Activated CD4-positive, alpha-beta T cell treated with anti-CD3 and anti-CD28 coated beads, Interleukin-2, amount 50 U/mL, for 4 hours (primary cell): Measurements from ENCODE around the gene PLPP7.
"Not testable (repeated sequence)": the region's sequence is repeated elsewhere in the genome, so short reads cannot be mapped to it uniquely, and the experiment has no call there.

Experiments used
- DNase-seq, 2 experiments: peaks; one replicate each; pipeline ENCODE4 v3.0.0-alpha.2; 2020

Gene PLPP7

DNA sequence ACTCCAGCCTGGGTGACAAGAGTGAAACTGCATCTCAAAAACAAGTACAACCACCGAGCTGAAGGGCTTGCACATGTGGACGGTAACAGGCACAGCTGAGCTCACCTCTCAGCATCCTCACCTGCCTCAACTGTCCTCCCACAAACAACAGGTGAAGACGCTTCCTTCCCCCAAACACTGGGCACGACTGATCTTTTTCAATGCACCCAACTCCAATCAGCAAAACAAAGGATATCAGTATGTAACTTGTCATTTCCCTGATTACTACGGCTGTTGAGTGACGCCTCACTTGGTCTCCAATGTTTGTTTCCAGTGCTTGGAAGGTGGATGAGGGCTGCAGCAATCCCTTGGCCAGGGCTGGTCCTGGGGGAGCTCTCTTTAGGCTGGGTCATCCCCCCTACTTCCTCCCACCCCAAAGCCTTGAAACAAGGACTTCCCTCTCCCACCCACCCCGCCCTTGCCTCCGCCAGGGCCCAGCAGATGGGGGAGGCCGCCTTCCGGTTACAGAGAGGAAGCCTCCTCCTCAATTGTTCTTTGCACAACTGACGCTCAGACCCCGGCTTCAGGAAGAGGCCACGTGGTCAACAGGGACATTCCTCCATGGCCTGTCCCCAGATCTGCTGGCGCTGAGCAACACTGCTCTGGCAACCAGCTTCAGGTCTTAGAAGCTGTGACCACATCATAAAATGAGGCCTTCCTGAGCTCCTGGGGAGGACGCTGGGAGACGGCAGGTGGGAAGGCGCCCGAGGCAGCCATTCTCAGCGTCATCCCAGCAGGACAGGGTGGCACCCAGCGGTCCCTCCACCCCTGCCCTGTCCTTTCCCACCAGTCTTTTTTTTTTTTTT is 19.1 kb upstream of the PLPP7 start:
- DNase-seq = no peak

DNA sequence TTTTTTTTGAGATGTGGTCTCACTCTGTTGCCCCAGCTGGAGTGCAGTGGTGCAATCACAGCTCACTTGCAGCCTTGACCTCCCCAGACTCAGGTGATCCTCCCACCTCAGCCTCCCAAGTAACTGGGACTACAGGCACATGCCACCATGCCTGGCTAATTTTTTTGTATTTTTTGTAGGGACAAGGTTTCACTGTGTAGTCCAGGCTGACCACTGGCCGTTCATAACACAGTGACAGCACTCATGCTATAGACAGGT is 18.6 kb upstream of the PLPP7 start:
- not testable (repeated sequence) for DNase-seq

DNA sequence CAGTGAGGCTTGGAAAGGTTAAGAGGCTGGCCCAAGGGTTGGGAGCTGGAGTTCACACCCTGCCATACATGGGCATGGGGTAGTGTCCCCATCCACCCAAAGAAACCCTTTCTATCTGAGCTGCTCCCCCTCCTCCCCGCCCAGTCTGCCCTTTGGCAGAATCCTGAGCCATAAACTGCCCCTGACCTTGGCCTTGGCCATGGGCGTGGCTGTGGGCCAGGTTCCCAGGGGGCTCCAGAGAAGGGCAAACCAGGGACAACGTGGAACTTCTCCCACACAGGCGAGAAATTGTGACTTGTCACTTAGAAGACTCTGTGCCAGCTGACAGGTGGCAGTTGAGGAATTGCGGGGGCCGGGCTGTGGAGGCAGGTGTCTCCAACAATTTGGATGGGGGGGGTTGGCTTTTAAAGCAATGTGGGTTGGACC is 18.0 kb upstream of the PLPP7 start:
- no peak for DNase-seq

DNA sequence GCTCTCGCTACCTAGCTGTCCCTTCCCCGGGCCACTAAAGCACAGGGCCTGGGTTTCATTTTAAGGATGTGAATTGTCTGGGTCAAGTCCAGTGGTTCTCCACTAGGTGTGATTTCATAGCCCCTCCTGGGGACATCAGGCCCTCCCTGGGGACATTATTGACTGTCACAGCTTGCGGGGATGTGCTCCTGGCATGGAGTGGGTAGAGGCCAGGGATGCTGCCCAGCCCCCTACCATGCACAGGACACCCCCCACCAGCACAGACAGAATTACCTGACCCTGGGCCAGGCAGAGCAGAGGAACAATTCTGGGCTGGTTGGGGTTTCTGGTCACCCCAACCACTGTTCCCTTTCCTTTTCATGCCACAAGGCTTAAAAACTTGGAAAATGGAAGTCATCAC is 17.3 kb upstream of the PLPP7 start:
- no peak for DNase-seq

DNA sequence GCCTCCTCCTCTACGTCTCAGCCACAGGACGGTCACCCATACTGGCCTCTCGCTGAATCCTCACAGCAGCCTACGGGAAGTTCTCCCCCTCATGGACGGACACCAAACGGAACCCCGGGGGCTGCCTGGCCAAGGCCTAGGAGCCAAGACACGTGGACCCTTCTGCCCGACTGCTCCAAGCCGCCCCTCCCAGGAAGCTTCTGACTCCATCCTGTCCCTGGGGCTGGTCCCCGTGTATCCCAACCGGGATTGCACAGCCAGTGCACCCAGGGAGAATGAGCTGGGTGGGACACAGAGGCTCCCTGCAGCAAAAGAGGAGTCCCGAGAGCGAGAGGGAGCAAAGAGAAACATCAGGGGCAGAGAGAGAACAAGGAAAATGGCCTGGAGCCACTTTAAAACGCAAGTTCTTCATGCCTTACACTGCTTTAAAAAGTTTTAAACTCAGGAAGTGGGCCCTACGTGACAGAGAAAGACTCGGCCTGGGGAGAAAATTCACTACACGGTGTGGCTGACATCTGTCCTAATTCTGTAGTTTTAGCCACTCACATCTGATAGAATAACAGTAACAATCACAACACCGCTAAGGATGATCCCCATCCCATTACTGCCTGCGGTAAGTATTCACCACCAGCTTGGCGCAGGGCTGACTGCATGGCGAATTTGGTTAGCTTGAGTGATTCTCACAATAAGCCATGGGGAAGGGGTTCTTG is 16.2 kb upstream of the PLPP7 start:
- no peak for DNase-seq

DNA sequence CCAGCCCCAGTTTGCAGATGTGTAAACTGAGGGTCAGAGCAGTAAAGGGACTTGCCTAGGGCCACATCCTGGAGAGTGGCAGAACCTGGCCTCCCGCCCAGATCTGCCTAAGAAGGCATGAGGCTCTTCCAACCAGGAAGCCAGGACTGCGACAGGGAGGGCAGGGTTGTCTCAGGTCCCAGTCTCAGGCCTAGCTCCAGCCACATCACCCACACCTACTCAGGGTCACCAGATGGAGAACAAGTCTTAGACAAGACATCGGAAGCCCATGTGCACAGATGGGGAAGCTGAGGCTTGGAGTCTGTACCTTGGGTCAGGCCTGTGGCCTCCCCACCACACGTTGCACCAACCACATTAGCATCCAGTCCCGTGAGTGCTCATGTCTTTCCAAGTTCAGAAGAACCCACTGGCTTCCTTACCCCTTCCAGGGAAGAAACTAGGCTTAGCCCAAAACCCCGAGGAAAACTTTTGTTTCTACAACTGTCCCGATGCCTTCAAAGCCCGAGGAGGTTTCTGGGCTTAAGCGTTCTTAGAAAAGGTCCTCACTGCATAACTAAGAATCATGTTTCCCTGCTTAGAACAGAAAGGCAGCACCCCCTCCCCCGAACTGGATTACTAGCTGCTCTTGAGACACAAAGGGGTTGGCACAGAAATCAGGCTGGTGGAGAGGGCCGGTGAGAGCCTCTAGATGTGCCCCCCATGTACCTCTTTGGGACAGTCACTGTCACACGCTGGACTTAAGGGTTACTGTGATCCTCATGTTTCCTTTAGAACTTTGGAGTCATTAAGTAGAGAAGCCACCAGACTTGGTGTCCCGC is 15.5 kb upstream of the PLPP7 start:
- DNase-seq = no peak

DNA sequence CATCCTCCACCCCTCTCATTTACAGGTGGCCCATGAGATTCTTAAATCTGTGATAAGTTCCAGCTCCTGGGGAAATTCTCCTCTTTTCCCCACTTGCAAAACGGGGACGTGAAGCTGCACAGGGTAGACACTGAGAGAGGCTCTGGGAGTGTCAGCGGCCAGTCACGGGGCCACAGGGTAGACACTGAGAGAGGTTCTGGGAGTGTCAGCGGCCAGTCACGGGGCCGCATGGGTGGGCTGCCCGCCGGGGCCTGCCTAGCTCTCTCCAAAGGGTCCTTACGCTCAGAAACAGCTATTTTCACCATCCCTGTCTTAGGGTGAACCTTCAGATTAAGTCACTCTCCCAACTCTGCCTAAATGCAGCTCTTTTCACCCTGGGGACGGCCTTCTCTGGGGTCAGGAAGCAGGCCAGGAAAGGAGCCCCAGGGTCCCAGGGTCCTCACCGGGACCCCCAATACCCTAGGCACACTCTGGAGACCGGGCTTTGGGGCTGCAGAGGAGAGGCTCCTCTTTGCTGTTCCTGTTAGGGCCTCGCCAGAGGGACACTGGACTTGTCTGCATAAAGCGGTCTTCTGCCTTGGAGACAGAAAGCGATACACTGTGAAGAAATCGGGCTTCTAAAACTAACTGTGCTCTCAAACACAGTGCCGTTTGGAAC is 14.7 kb upstream of the PLPP7 start:
- DNase-seq = no peak

DNA sequence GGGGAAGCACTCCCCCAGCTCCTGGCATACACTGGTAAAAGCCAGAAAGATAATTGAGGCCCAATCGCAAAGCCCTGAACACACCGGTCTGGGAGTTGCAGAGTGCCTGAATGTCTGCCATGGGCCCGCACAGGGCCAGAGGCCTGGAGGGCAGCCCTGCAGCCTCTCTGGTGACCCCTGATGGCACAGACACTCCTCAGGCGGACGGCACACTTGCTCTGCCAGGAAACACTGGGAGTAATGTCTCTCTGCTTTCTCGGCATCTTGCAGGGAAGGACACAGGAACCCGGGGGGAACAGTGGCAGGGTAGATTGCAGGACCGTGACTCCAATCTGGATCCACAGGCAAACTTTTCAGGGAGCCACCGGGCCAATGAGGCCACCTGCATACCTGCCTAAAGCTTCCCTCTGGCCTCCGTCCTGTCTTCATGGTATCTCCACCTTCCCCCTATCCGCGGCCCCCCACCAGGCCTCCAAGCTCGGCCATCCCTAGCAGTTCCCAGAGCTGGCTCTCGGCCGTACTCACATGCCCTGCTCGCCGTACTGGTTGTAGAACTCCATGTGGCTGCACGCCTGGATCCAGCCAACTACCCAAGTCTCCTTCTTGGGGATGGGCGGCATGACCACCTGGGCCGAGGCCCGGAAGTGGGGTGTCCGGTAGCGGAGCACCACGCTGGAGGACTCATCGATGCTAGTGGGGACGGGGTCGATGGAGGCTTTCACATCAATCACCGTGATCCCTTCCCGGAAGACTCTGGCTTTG is 14.0 kb upstream of the PLPP7 start:
- no peak for DNase-seq

DNA sequence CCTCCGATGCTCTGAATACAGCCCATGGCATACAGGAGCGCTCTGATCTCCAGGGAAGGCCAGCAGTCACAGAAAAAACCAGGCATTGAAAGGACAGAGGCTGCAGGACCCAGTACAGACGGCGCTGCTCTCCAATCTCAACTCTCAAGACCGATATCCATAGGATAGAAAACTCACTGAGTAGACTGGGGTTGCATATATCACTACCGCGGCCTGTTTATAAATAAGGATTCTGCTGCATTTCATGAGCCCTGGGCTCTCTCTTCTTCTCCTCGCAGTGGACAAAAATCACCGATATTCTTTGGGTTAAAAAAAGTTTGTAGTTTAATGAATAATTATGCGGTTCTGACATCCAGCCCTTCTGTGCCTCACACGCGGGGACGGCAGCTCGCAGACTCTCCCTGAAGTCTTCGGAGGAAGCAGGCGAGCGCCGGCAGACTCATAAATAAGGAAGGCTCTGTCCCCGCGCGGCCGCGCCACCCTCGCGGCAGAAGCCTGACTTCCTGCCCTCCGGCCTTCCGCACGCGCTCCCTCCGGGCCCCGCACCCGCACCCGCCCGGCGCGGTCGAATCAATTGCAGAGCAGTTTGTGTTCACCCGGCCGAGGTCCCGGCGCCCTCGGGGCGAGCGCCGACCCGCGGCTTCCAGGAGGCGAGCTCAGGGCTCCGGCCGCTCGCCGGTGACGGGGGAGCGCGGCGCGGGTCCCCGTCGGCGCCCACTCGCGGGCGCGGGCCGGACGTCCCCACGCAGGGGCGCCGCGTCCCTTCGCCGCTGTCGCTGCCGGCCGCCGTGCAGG is 13.2 kb upstream of the PLPP7 start, which contains the start of gene FAM78A:
Gene FAM78A, minus strand, starts transcription at position 417 of the 795 bp plus-strand sequence. Its CDS starts 331 bp downstream, at position 86.
- no peak for DNase-seq

DNA sequence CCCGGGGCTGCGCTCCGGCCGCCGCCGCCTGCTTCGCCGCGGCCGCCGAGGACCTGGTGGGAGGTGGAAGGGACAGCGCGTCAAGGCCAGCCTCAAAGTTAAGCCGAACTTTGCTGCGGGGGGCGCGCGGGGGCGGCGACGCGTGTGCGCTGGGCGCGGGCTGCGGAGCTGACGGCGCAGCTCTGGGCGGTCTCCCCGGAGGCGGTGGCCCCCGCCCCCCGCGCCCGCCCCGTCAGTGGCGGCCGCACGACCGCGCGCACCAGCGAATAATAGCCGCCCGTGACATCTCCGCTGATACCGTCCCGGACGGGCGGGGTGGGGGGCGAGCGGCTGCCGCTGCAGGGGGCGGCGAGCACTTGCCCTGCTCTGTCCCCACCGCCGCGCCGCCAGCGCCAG is 12.6 kb upstream of the PLPP7 start:
- no peak for DNase-seq

DNA sequence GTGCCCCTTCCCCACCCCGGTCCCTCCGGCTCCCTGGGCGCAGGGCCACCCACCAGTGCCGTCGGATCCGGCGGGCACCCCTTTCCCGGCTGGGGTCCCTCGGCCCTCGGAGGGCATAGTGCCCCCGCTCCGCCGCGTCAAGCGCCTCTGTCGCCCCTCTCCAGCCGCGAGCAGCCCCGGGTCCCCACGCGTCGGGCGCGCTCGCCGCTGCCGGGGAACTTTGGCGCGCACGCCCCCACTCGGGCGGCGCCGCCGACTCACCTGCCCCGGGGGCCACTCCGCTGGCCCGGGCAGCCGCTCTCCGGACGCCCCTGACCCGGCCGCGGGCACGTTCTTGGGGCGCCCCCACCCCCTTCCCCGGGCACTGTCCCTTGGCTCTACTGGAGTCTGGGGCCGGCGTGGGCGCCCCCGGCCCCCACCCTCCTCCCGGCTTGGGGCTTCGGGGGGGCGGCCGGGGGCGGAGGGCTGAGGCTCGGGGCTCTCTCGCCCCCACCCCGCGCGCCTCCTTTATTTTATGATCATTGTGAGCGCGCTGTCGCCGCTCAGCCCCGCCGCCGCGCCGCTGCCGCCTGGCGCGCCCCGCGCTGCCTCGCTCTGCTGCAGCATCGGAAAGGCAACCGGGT is 12.1 kb upstream of the PLPP7 start:
- no peak for DNase-seq

DNA sequence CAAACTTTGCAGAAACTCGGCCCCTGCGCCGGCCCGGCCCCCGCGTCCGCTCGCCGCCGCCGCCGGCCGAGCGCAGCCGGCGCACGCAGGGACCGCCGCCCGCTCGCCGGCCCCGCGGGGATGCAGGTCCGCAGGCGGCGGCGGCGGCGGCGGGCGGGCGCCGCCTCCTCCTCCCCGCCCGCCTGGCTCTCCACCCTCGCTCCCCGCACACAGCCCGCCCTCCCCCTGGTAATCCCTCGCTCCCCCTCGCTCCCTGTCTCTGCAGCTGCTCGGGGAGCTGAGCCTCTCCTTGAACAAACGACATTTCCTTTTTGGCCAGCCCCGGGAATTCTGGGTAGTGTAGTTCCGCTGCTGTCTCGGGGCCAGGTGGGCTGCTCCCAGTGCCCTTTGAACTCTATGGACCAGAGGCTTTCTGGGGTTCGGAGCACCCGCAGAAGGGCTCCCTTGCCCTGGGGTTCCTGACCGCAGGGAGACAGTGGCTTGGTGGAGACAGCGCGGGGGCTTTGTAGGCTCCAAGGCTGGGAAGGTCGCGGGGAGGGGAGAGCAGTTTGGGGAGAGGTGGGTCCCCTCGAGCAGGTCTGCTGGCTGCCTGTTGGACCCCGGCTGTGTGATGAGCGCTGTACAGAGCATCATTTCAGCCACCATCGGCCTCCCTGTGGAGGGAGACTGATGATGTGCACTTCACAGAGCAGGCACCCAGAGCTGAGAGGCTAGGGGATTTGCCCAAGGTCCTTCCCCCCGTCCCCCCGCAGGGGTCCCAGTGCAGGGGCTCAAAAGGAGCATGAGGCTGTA is 11.4 kb upstream of the PLPP7 start:
- peak; percentile 69 to 70 for DNase-seq

DNA sequence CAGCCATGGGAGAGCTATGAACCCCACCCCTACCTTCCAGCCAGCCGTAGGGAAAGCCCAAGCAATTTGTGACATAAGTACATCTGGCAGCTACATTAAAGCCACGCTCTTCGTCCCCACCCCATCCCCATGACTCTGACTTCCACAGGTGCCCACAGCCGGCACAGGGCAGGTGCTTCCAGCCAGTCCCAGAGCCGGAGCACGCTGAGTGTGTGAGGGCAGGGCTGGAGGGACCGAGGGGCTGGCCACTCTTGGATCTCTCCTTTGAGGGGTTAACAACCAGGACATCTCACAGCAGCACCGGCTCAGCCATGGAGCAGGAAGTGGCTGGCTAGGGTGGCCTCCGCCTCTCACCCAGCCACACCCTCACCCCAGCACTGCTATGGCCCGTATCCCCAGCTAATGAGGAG is 10.8 kb upstream of the PLPP7 start:
- DNase-seq = no peak

DNA sequence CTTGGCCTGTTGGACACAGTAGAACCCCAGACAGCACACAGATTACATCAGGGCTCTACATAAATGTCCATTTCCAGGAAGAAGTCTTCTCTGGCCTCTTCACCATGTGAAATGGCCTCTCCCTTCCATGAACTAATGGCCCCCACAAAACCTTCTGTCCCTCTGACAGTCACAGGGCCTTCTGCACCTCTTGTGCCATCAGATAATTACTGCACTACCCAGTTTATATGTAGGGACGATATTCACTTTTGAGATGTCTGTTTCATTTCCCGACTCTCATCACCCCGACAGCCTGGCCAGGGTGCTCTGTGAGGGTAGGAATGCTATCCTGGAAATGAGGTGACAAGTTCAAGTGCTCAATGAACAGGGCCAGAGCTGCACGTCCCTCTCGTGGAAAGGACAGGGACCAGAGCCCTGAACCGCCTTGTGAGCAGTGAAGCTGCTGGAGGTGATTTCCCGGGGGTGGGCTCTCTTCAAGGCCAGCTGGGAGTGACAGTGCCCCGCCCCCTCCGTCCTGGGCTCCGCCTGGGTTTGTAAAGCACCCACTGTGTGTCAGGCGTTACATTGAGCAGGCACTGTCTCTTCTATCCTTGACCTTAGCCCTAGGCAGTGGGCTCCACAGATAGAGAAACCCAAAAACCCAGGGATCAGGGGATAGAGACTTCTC is 10.2 kb upstream of the PLPP7 start:
- DNase-seq = no peak

DNA sequence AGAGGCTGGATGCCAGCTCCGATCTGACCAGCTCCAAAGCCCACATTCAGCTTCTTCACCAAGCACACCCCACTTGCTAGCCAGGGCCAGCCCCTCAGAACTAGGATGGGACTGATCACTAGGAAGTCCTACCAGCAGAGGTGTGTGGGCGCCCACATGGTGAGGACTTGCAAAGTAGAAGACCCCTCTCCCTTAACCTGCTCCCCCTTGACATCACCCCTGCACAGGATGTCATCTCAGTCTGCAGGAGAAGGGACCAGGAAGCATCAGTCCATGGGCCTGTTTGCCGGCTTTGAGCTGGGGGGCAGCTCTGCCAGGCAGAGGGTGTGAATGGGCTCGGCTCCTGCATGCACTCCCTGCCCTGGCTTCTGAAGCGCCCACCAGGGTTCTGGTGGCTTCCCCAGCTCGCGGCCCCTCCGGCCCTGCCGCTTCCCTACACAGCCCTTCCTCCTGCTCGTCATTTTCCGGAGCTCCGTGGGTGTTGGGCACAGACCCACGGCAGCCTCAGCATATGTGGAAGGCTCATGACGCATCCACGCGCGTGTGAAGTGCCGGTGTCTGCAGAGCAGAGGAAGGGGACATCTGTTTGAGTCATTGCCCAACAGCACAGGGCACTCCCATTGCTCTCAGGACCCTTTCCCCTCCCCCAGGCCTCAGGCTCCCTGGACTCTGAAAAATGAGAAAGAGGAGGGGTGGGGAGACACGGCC is 9.5 kb upstream of the PLPP7 start:
- DNase-seq = no peak

DNA sequence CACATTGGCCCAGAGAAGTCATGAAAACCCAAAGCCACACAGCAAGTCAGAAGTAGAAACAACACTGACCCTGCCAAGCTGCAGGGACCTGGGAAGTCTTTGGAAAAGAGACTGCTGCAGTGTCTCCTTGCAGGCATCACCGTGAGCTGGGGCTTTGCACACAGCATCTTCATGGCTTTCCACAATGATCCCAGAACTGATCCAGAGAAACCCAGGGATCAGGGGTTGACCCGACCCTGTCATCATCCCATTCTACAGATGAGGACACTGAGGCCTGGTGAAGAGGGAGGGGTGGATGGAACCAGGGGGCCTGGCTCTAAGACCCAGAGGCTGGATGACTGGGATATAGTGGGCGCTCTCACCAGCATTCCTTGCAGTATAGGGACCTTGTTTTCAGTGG is 8.9 kb upstream of the PLPP7 start:
- DNase-seq = no peak

DNA sequence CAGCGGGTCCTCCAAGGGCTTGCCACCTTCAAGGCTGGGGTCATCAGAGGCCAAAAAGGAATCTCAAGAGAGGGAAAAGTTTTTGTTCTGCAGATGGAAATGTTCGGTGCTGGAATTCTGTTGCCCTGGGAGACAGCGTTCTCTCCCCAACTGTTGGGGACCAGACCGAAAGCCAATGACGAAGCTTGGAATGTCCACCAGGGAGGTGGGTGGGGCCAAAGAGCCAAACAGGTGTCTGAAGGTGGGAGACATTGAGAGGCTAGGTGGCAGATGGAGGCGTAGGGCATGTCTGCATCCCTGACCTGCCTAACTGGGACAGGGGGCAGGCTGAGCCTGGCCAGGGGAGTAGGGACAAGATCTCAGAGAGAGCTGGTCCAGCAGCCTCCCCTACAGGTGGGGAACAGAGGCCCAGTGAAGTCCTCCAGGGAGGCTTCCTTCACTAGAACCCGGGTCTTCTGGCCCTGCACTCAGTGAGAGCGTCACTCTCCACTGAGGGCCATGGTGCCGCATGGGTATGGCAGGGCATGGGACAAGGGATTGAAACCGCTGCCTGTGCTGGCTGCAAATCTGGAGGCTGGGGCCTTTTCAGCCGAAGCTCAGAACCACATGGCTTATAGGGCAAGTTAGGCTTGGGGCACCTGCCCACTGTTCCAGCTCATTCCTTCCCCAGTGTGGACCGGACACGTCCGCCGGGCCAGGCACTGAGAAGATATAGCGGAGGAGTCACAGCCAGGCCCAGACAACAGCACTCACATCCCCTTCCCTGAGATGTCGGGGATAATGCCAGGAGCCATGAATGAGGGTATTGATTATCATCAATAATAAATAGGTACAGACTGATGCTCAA is 8.2 kb upstream of the PLPP7 start:
- no peak for DNase-seq

DNA sequence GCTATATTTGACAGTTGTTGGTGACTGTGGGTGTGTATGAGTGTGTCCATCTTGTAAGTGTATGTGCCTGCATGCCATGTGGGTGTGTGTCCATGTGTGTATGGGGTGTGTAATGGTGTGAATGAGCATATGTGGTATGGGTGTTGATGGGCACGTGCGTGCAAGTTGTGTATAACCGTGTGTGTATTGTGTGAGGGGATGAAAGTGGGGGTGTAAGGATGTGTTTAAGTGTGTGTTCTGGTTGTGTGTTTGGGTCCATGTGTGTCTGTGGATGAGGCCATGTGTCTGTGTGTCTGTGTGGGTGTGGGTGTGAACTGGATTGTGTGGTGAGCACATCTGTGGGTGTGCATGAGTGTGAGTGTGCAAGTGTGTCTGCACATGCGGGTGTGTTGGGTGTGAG is 7.3 kb upstream of the PLPP7 start:
- no peak for DNase-seq
